NT2/D1 (cell line): Measurements from ENCODE around the gene PTPRN2.

Experiments
- YY1 ChIP-seq: IDR thresholded peaks from 2 replicates; pipeline ENCODE4 v1.6.1; 2011; ENCODE audit not compliant: insufficient read length, insufficient read depth
- ZNF274 ChIP-seq: IDR thresholded peaks from 2 replicates; pipeline ENCODE4 v1.6.1; 2011; ENCODE audit warnings: mild to moderate bottlenecking, low read depth, low read length

DNA sequence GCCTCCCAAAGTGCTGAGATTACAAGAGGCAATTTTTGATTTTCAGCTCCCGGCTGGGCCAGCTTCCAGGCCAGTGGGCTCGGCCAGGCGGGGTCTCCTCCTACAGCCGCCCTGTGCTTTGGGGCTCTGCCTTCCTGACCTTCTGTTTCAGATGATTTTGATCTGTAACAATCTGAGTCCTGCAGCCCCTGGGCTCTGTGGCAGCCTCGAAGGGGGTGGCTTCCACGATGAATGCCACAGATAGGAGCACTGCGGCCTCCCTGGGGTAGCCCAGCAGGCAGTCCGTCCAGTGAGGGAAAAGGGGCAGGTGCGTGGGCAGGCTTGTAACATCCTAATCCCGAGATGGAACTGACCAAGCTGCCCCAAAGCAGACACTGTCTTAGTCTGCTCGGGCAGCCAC, 1073.3 kb downstream of the PTPRN2 start:
- no peak for TF ChIP-seq YY1
- TF ChIP-seq ZNF274: no peak
